ENCODE results near the gene RAB35.

DNA sequence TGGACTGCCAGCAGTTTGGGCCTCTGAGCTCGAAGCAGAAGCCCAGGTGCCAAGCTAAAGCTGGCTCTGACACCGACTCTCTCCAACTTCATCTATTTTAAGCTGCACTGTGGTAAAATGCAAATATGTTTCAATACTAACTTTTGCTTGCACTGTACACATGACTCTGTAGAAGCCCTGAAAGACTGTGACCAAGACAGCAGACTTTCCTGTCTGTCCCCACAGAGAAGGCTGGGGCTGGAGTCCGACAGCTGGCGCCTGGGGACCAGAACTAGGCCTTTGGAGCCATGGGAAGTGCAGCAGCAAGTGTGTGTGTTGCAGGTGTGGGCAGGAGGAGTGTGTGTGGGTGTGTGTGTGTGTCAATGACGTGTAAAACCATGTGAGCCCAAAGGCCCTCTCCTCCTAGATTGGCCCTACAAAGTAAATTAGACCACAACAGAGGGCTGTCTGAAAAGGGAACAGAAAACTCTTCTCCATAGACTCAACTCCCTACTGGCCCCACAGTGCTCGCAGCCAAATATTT is 16.4 kb upstream of the RAB35 start:
- TF ChIP-seq RAD21 (conservative IDR thresholded peaks at IDR 0.05 in 1 of 2, IDR thresholded peaks at IDR 0.05 in 1 of 2) (no peak), POLR2A (IDR thresholded peaks at IDR 0.05; ENCODE audit: low read length) (no peak), MAZ (IDR thresholded peaks at IDR 0.05; ENCODE audit: borderline replicate concordance, low read depth, low read length) (no peak), JUNB (IDR thresholded peaks at IDR 0.05) (no peak), CEBPB (IDR thresholded peaks at IDR 0.05) (no peak), POLR2AphosphoS2 (conservative IDR thresholded peaks at IDR 0.05; ENCODE audit: low read length) (no peak), EP300 (IDR thresholded peaks at IDR 0.05) (no peak), JUN (IDR thresholded peaks at IDR 0.05) (no peak), KDM1A (IDR thresholded peaks at IDR 0.05; ENCODE audit: low read depth) (no peak), ESRRA (IDR thresholded peaks at IDR 0.05; ENCODE audit: borderline replicate concordance, low read length) (no peak), NR3C1 (IDR thresholded peaks at IDR 0.05) (no peak)
- TF ChIP-seq, protein P1, sequence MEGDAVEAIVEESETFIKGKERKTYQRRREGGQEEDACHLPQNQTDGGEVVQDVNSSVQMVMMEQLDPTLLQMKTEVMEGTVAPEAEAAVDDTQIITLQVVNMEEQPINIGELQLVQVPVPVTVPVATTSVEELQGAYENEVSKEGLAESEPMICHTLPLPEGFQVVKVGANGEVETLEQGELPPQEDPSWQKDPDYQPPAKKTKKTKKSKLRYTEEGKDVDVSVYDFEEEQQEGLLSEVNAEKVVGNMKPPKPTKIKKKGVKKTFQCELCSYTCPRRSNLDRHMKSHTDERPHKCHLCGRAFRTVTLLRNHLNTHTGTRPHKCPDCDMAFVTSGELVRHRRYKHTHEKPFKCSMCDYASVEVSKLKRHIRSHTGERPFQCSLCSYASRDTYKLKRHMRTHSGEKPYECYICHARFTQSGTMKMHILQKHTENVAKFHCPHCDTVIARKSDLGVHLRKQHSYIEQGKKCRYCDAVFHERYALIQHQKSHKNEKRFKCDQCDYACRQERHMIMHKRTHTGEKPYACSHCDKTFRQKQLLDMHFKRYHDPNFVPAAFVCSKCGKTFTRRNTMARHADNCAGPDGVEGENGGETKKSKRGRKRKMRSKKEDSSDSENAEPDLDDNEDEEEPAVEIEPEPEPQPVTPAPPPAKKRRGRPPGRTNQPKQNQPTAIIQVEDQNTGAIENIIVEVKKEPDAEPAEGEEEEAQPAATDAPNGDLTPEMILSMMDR (IDR thresholded peaks at IDR 0.05), result no peak
- TF ChIP-seq, protein P2, sequence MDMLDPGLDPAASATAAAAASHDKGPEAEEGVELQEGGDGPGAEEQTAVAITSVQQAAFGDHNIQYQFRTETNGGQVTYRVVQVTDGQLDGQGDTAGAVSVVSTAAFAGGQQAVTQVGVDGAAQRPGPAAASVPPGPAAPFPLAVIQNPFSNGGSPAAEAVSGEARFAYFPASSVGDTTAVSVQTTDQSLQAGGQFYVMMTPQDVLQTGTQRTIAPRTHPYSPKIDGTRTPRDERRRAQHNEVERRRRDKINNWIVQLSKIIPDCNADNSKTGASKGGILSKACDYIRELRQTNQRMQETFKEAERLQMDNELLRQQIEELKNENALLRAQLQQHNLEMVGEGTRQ (IDR thresholded peaks at IDR 0.05), result no peak

All from A549 (cell line).